ENCODE measurements around the gene HELZ2. TPM values are rescaled to one million over a fixed set of nuclear protein-coding genes. Genes with fewer than 3 reads are reported as not detected.

The HELZ2 gene
- total and polyA plus RNA-seq, 2 of the 4 experiments (the other 2 are of a cell fraction): 4.7 to 10.6 TPM

DNA sequence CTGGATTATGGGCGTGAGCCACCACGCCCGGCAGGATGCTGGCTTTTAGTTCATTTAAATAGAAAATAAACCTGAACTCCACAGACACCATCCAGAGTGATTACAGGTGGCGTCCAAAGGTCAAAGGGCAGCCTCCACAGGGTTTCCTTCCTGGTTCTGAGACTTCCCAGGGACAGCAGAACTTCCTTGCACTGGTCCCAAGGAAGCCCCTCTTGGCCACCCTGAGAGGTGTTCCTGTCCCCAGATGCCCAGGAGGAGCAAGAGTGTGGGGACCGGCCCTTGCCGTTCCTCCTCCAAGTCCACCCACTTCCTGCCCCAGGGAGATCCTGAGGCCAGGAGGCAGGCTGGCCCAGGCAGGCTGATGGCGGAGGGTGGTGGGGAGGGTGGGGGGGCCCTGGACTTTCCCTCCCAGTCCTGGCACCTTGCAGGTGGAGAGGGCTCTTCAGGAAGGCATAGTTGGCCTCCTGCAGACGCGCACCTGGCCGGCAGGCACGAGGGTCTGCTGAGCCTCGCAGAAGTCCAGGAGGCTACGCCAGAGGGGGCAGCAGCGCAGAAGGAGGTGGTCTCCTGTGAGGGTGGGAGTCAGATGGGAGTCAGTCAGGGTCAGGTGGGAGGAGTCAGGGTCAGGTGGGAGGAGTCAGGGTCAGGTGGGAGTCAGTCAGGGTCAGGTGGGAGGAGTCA is 15.1 kb downstream of the HELZ2 start:
- Histone ChIP-seq H3K79me1 (ENCODE audit: low read depth in 1 of 2, low read length in 2 of 2) (no peaks in the 10 kb centered on the region), H2BK15ac (ENCODE audit: low read depth, low read length) (no peak overlapping the region), H3K18ac (ENCODE audit: low read depth, low read length) (no peak overlapping the region), H2BK5ac (ENCODE audit: low read depth, low read length, poor library complexity, severe bottlenecking) (no peak overlapping the region), H3K4me3 (ENCODE audit: insufficient read depth, low read depth, low read length) (no peak overlapping the region), H2BK120ac (ENCODE audit: low read depth, low read length) (no peak overlapping the region), H4K91ac (ENCODE audit: insufficient read depth, low read depth, low read length) (no peak overlapping the region), H3K9me3 (ENCODE audit: control insufficient read depth, insufficient read depth, low read length) (no peaks in the 10 kb centered on the region), H3K4ac (ENCODE audit: low read depth, low read length) (no peak overlapping the region), H3K4me1 (ENCODE audit: control insufficient read depth, insufficient read depth, low read length) (peaks cover 5% of the 10 kb centered on the region; the same call in 1 of the 2 replicates), H4K8ac (ENCODE audit: low read depth in 2 of 2, low read length in 2 of 2) (no peak overlapping the region), H3K23ac (ENCODE audit: low read depth, low read length) (no peak overlapping the region), H2AFZ (replicated peaks; ENCODE audit: low read length, poor library complexity) (no peak overlapping the region), H4K5ac (ENCODE audit: low read depth, low read length) (no peak overlapping the region), H3K9ac (ENCODE audit: low read depth, low read length) (no peak overlapping the region), H2AK5ac (ENCODE audit: low read depth, low read length) (no peak overlapping the region), H3K14ac (replicated peaks; ENCODE audit: low read depth, low read length) (no peak overlapping the region), H3K36me3 (ENCODE audit: control insufficient read depth, insufficient read depth, low read length) (peaks cover 39% of the 10 kb centered on the region), H2AK9ac (replicated peaks; ENCODE audit: low read depth, low read length, poor library complexity) (no peak overlapping the region), H3K4me2 (ENCODE audit: low read depth, low read length) (no peak overlapping the region), H3K56ac (ENCODE audit: extremely low read depth, insufficient read depth, low read length) (no peak overlapping the region), H3K9me1 (ENCODE audit: insufficient read depth, low read length) (no peaks in the 10 kb centered on the region), H2BK20ac (ENCODE audit: low read depth, low read length) (no peak overlapping the region), H3K27me3 (ENCODE audit: control insufficient read depth, insufficient read depth, low read length) (no peaks in the 10 kb centered on the region), H4K20me1 (ENCODE audit: insufficient read depth, low read length) (no peaks in the 10 kb centered on the region; the same call in 1 of the 2 replicates), H3K27ac (ENCODE audit: insufficient read depth, low read length) (no peak overlapping the region)
- intact Hi-C loops (cut with micrococcal nuclease): no loop called here
- DNase-seq: no peak
- BruUV-seq (replicated peaks): no TSS peak
- POLR2A ChIA-PET (ENCODE audit: unreplicated experiment): interaction anchor here (0.6 kb wide), 2 partner anchors 15 to 70 kb away, joined by 4 to 6 read pairs; partner anchors contain the start of gene HELZ2
- CTCF ChIA-PET: no interaction called here
- TF ChIP-seq RCOR1 (IDR thresholded peaks at IDR 0.05; ENCODE audit: insufficient replicate concordance, low read length) (no peak), RFX5 (IDR thresholded peaks at IDR 0.05; ENCODE audit: low read depth, low read length) (no peak), MXI1 (IDR thresholded peaks at IDR 0.05; ENCODE audit: borderline replicate concordance, low read depth, low read length) (no peak), CHD1 (IDR thresholded peaks at IDR 0.05; ENCODE audit: low read depth, low read length) (no peak), POLR2A (IDR thresholded peaks at IDR 0.05; ENCODE audit: low read depth, low read length) (no peak), NFE2L2 (IDR thresholded peaks at IDR 0.05; ENCODE audit: low read depth, low read length) (no peak), MAZ (IDR thresholded peaks at IDR 0.05; ENCODE audit: borderline replicate concordance, low read depth, low read length) (no peak), MAFK (IDR thresholded peaks at IDR 0.05; ENCODE audit: low read depth, low read length) (no peak)
- TF ChIP-seq, protein P1, sequence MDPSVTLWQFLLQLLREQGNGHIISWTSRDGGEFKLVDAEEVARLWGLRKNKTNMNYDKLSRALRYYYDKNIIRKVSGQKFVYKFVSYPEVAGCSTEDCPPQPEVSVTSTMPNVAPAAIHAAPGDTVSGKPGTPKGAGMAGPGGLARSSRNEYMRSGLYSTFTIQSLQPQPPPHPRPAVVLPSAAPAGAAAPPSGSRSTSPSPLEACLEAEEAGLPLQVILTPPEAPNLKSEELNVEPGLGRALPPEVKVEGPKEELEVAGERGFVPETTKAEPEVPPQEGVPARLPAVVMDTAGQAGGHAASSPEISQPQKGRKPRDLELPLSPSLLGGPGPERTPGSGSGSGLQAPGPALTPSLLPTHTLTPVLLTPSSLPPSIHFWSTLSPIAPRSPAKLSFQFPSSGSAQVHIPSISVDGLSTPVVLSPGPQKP (IDR thresholded peaks at IDR 0.05; ENCODE audit: borderline replicate concordance, low read depth, low read length): no peak
- TF ChIP-seq, protein P2, sequence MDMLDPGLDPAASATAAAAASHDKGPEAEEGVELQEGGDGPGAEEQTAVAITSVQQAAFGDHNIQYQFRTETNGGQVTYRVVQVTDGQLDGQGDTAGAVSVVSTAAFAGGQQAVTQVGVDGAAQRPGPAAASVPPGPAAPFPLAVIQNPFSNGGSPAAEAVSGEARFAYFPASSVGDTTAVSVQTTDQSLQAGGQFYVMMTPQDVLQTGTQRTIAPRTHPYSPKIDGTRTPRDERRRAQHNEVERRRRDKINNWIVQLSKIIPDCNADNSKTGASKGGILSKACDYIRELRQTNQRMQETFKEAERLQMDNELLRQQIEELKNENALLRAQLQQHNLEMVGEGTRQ (IDR thresholded peaks at IDR 0.05; ENCODE audit: low read depth, low read length): no peak
- in situ Hi-C loops (cut with MboI; ENCODE audit: low sequenced_read_pairs): no loop called here
- WGBS, 2 experiments (ENCODE audit: extremely low coverage in 2 of 2, insufficient read length in 1 of 2): 98% methylated on average over 6 of the region's 14 CpGs; no CpG with 5 or more reads in 1 of the 2 experiments
- ATAC-seq (ENCODE audit: low read depth): no peak
- dilution Hi-C loops (cut with HindIII; ENCODE audit: low sequenced_read_pairs, unreplicated experiment): no loop called here
